K562 treated with DMSO at 1 percent for 4 hours (cell line): ENCODE results near the gene MXRA7. TPM values are rescaled to one million over a fixed set of nuclear protein-coding genes. Genes with fewer than 3 reads are reported as not detected.

Experiments
- total RNA-seq: library from RNA; unstranded; fragments of 300-600 nt; gene quantifications from 2 replicates; pipeline ENCODE4 v1.2.3, GENCODE V29; 2022; ENCODE audit not compliant: insufficient read depth

The MXRA7 gene
- total RNA-seq: 10.9 and 13.3 TPM in 2 replicates

GRCh38 chr17:76710863-76711611 lies at the start of gene MXRA7:
Gene MXRA7, minus strand, starts transcription at chr17:76710965. Its CDS starts 19 bp downstream, at chr17:76710946.

GRCh38 chr17:76737676-76738467 lies 27.1 kb upstream of the MXRA7 start, which contains the start of gene MFSD11:
Gene MFSD11, plus strand, starts transcription at chr17:76738119. Its CDS starts 234 bp downstream, at chr17:76738353.

GRCh38 chr17:76737082-76737675 lies 26.4 kb upstream of the MXRA7 start, which contains the start of gene SRSF2:
Gene SRSF2, minus strand, starts transcription at chr17:76737331. Its CDS starts 171 bp downstream, at chr17:76737160.

GRCh38 chr17:76726776-76727718 lies 16.3 kb upstream of the MXRA7 start, which contains the start of gene METTL23:
Gene METTL23, plus strand, starts transcription at chr17:76726839. Its CDS starts 2,872 bp downstream, at chr17:76729711.

GRCh38 chr17:76726231-76726775 lies 15.5 kb upstream of the MXRA7 start, which contains the start of gene JMJD6:
Gene JMJD6, minus strand, starts transcription at chr17:76726606. Its CDS starts 131 bp downstream, at chr17:76726475.

GRCh38 chr17:76643553-76644148 lies 67.1 kb downstream of the MXRA7 start, which contains the start of gene ST6GALNAC1:
Gene ST6GALNAC1, minus strand, starts transcription at chr17:76643757. Its CDS starts 119 bp downstream, at chr17:76643638.

Other genes starting within 250 kb of the MXRA7 start
- not detected in 2 replicates for gene AANAT, start 243.4 kb downstream of the MXRA7 start, total RNA-seq
- gene RHBDF2, start 209.5 kb downstream of the MXRA7 start, total RNA-seq: 0.62 and 0.84 TPM in 2 replicates
- gene CYGB, start 173.3 kb downstream of the MXRA7 start, total RNA-seq: not detected in 2 replicates
- gene PRCD, start 170.9 kb downstream of the MXRA7 start, total RNA-seq: not detected in 2 replicates
- not detected in 2 replicates for gene ST6GALNAC2, start 125.1 kb downstream of the MXRA7 start, total RNA-seq
- gene ST6GALNAC1, start 67.2 kb downstream of the MXRA7 start, total RNA-seq: 34.0 and 49.0 TPM in 2 replicates
- gene JMJD6, start 15.6 kb upstream of the MXRA7 start, total RNA-seq: 37.5 and 52.8 TPM in 2 replicates
- gene METTL23, start 15.9 kb upstream of the MXRA7 start, total RNA-seq: 47.2 and 60.7 TPM in 2 replicates
- gene SRSF2, start 26.4 kb upstream of the MXRA7 start, total RNA-seq: 199 and 348 TPM in 2 replicates
- 14.1 and 25.5 TPM in 2 replicates for gene MFSD11, start 27.2 kb upstream of the MXRA7 start, total RNA-seq
- gene MGAT5B, start 157.4 kb upstream of the MXRA7 start, total RNA-seq: not detected in 2 replicates